OCI-LY3 (cell line): ENCODE results near the gene KCNIP4.

ENCODE experiments used
- H2AFZ ChIP-seq: fragments of 200-600, 300-600 bp; shearing (Covaris generic); 2 replicates; pipeline ENCODE4 v1.6.0; 2014; ENCODE audit warnings: antibody characterized with exemption, low read depth, low read length
- H3K27ac ChIP-seq: fragments of 200-600, 300-600 bp; sonication (generic); 2 replicates; pipeline ENCODE4 v1.5.1; 2014; ENCODE audit warnings: mild to moderate bottlenecking, low read length, moderate library complexity, mixed read lengths
- H3K27me3 ChIP-seq: fragments of 200-600, 300-600 bp; sonication (generic); 2 replicates; pipeline ENCODE4 v1.6.1; 2014; ENCODE audit warnings: low read depth, low read length, mixed read lengths
- H3K36me3 ChIP-seq: fragments of 200-600, 300-600 bp; sonication (generic); replicated peaks from 2 replicates; pipeline ENCODE3; 2014; ENCODE audit warnings: low read depth, low read length, mixed read lengths
- H3K4me1 ChIP-seq: fragments of 300-600, 200-600 bp; sonication (generic); 2 replicates; pipeline ENCODE4 v1.6.1; 2014; ENCODE audit warnings: low read length, mixed read lengths
- H3K4me2 ChIP-seq: fragments of 200-600, 300-600 bp; sonication (generic); 2 replicates; pipeline ENCODE4 v1.6.1; 2014; ENCODE audit warnings: low read length, mixed read lengths
- H3K4me3 ChIP-seq: fragments of 300-600, 200-600 bp; sonication (generic); 2 replicates; pipeline ENCODE4 v1.5.1; 2014; ENCODE audit warnings: antibody characterized with exemption, mild to moderate bottlenecking, low read length, moderate library complexity
- H3K79me2 ChIP-seq: fragments of 300-600, 200-600 bp; shearing (Covaris generic); 2 replicates; pipeline ENCODE4 v1.6.1; 2014; ENCODE audit warnings: mild to moderate bottlenecking, low read length, mixed read lengths
- H3K9ac ChIP-seq: fragments of 300-600, 200-600 bp; shearing (Covaris generic); 2 replicates; pipeline ENCODE4 v1.6.0; 2014; ENCODE audit warnings: mild to moderate bottlenecking, low read length, moderate library complexity
- H3K9me3 ChIP-seq: fragments of 200-600, 300-600 bp; shearing (Covaris generic); 2 replicates; pipeline ENCODE4 v1.6.1; 2014; ENCODE audit warnings: low read length, mixed read lengths; ENCODE audit not compliant: insufficient read depth
- H4K20me1 ChIP-seq: fragments of 200-600, 300-600 bp; sonication (generic); 2 replicates; pipeline ENCODE4 v1.6.1; 2016; ENCODE audit warnings: low read length, mixed read lengths; ENCODE audit not compliant: insufficient read depth
- EZH2phosphoT487 ChIP-seq: fragments of 200-600 bp; shearing (Covaris generic); IDR thresholded peaks from 2 replicates; pipeline ENCODE4 v1.6.1; 2018; ENCODE audit warnings: antibody characterized with exemption, mixed run types, low read depth
- TF ChIP-seq, protein P1 (sequence below): fragments of 200-600, 300-600 bp; sonication (generic); IDR thresholded peaks from 2 replicates; pipeline ENCODE4 v1.5.1; 2014; ENCODE audit warnings: antibody characterized with exemption, low read length, low read depth

KCNIP4 gene

GRCh38 chr4:21641696-21642095 lies 306.9 kb downstream of the KCNIP4 start:
- Histone ChIP-seq H3K79me2 (no peaks in the 10 kb centered on the region), H3K4me2 (no peak overlapping the region), H4K20me1 (no peaks in the 10 kb centered on the region), H3K4me3 (no peak overlapping the region), H2AFZ (no peak overlapping the region), H3K4me1 (no peaks in the 10 kb centered on the region), H3K27me3 (no peaks in the 10 kb centered on the region), H3K9ac (no peak overlapping the region), H3K27ac (no peak overlapping the region), H3K36me3 (no peaks in the 10 kb centered on the region), H3K9me3 (no peaks in the 10 kb centered on the region)
- TF ChIP-seq EZH2phosphoT487, result no peak
- TF ChIP-seq, protein P1, sequence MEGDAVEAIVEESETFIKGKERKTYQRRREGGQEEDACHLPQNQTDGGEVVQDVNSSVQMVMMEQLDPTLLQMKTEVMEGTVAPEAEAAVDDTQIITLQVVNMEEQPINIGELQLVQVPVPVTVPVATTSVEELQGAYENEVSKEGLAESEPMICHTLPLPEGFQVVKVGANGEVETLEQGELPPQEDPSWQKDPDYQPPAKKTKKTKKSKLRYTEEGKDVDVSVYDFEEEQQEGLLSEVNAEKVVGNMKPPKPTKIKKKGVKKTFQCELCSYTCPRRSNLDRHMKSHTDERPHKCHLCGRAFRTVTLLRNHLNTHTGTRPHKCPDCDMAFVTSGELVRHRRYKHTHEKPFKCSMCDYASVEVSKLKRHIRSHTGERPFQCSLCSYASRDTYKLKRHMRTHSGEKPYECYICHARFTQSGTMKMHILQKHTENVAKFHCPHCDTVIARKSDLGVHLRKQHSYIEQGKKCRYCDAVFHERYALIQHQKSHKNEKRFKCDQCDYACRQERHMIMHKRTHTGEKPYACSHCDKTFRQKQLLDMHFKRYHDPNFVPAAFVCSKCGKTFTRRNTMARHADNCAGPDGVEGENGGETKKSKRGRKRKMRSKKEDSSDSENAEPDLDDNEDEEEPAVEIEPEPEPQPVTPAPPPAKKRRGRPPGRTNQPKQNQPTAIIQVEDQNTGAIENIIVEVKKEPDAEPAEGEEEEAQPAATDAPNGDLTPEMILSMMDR, result no peak

DNA sequence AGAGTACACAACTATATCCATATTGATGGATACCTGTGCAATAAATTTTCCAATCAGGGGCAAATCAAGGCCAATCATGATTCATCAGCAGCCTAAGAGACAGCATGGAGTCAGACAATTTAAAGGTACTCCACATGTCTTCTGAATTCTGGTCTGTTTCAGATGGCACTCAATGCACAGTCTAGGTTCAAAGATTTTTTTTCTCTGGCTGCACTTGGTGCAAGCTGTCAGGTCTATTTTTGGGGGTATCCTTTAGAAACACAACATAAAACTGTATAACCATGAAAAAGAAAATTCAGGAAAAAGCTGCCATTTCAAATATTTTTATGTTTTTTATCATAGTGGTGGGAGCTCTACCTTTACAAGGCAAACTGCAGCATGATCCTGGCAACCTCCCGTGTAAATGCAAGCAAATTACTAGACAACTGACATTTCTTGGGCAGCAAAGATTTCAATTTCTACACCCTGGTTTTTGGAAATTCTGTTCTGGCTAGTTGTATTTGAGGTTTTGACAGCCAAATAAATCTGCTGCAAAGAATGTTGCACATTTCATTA lies 310.3 kb downstream of the KCNIP4 start:
- H3K4me1 ChIP-seq, result no peaks in the 10 kb centered on the region
- H3K36me3 ChIP-seq, result no peaks in the 10 kb centered on the region
- H3K27me3 ChIP-seq, result no peaks in the 10 kb centered on the region
- H2AFZ ChIP-seq, result no peak overlapping the region
- no peak for TF ChIP-seq EZH2phosphoT487
- TF ChIP-seq, protein P1, result no peak
- no peak overlapping the region for H3K9ac ChIP-seq
- no peak overlapping the region for H3K4me3 ChIP-seq
- H3K27ac ChIP-seq, result no peak overlapping the region
- H3K79me2 ChIP-seq, result no peaks in the 10 kb centered on the region
- no peaks in the 10 kb centered on the region for H4K20me1 ChIP-seq
- H3K4me2 ChIP-seq, result no peak overlapping the region
- H3K9me3 ChIP-seq, result no peaks in the 10 kb centered on the region

GRCh38 chr4:21628916-21629610 lies 319.5 kb downstream of the KCNIP4 start:
- no peaks in the 10 kb centered on the region for H3K4me1 ChIP-seq
- no peaks in the 10 kb centered on the region for H3K36me3 ChIP-seq
- no peak overlapping the region for H3K27ac ChIP-seq
- no peak overlapping the region for H3K4me3 ChIP-seq
- H3K27me3 ChIP-seq, result no peaks in the 10 kb centered on the region
- no peak for TF ChIP-seq EZH2phosphoT487
- TF ChIP-seq, protein P1, result no peak
- no peaks in the 10 kb centered on the region for H3K9me3 ChIP-seq
- no peak overlapping the region for H2AFZ ChIP-seq
- H4K20me1 ChIP-seq, result no peaks in the 10 kb centered on the region
- H3K79me2 ChIP-seq, result no peaks in the 10 kb centered on the region
- no peak overlapping the region for H3K9ac ChIP-seq
- no peak overlapping the region for H3K4me2 ChIP-seq

DNA sequence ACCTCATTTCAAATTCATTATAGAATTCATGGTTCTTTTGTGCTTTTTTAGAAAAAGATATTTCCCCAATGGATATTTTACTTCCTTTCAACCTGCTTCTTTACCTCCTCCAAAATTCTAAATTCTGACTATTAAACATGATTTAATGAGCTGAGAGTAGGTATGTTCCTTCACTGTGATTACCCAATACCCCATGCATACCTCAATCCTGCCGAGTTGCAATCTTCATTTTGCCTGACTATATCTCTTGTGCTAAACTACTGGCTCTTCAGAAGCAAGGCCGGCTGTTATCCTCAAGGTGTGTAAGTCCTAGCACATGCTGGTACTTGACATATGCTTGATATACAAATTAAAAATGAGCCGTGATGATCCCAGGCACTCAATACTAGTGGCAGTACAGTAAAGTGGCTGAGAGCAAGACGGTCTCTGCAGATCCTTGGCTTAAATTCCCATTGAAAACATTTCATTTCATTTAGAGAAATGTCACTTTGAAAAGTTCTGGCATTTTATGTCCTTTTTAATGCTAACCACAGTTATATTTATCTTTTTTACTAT lies 320.4 kb downstream of the KCNIP4 start:
- TF ChIP-seq, protein P1, result no peak
- TF ChIP-seq EZH2phosphoT487, result no peak
- no peak overlapping the region for H3K9ac ChIP-seq
- H3K27ac ChIP-seq, result no peak overlapping the region
- H2AFZ ChIP-seq, result no peak overlapping the region
- no peaks in the 10 kb centered on the region for H3K27me3 ChIP-seq
- H3K79me2 ChIP-seq, result no peaks in the 10 kb centered on the region
- H3K4me2 ChIP-seq, result no peak overlapping the region
- no peaks in the 10 kb centered on the region for H3K4me1 ChIP-seq
- no peaks in the 10 kb centered on the region for H3K9me3 ChIP-seq
- H4K20me1 ChIP-seq, result no peaks in the 10 kb centered on the region
- no peak overlapping the region for H3K4me3 ChIP-seq
- H3K36me3 ChIP-seq, result no peaks in the 10 kb centered on the region
